Cardiac muscle cell (in vitro differentiated cells and primary cell): ENCODE data around the gene KCNMB2. TPM values are rescaled to one million over a fixed set of nuclear protein-coding genes. Genes with fewer than 3 reads are reported as not detected.

Experiments used
- DNase-seq, 2 donors: peaks; one replicate each; pipeline versions ENCODE4 v3.0.0 to v3.0.0-alpha.2; 2010 to 2017; ENCODE audit warnings: low read depth in 1 of 2, low spot score in 1 of 2
- H3K27ac ChIP-seq: fragments of 200-600 bp; sonication (generic); 2 replicates; pipeline ENCODE4 v1.5.1; 2016
- H3K27me3 ChIP-seq: fragments of 200-600 bp; sonication (generic); 2 replicates; pipeline ENCODE4 v1.6.0; 2016; ENCODE audit warnings: control low read depth
- H3K36me3 ChIP-seq: fragments of 200-600 bp; sonication (generic); 2 replicates; pipeline ENCODE4 v1.5.1; 2016; ENCODE audit warnings: control low read depth
- H3K4me1 ChIP-seq: fragments of 200-600 bp; sonication (generic); 2 replicates; pipeline ENCODE4 v1.8.1; 2017; ENCODE audit warnings: low read depth, mild to moderate bottlenecking, mixed run types
- H3K4me3 ChIP-seq: fragments of 200-600 bp; sonication (generic); 2 replicates; pipeline ENCODE4 v1.5.1; 2016; ENCODE audit warnings: mild to moderate bottlenecking
- H3K9me3 ChIP-seq: fragments of 200-600 bp; sonication (generic); 2 replicates; pipeline ENCODE4 v1.5.1; 2017; ENCODE audit warnings: low read depth, mild to moderate bottlenecking, control low read depth
- polyA plus RNA-seq: library from polyadenylated mRNA; unstranded; fragments of >200 nt; fragmentation: Nextera tagmentation; extraction: Ambion mirVana; gene quantifications from 2 replicates; pipeline ENCODE4 v1.2.1, GENCODE V29; 2016
- total RNA-seq: library from RNA; depleted of rRNA; stranded (reverse); fragments of >200 nt; gene quantifications from 2 replicates; pipeline ENCODE4 v1.2.3, GENCODE V29; 2016
- TF ChIP-seq, protein P1 (sequence below): IDR thresholded peaks from 2 replicates; pipeline ENCODE4 v1.5.1; 2012; ENCODE audit warnings: low read depth, mild to moderate bottlenecking, low read length

The KCNMB2 gene
- total and polyA plus RNA-seq, 2 experiments from 2014 or later = 0.33 TPM; not detected in 1

DNA sequence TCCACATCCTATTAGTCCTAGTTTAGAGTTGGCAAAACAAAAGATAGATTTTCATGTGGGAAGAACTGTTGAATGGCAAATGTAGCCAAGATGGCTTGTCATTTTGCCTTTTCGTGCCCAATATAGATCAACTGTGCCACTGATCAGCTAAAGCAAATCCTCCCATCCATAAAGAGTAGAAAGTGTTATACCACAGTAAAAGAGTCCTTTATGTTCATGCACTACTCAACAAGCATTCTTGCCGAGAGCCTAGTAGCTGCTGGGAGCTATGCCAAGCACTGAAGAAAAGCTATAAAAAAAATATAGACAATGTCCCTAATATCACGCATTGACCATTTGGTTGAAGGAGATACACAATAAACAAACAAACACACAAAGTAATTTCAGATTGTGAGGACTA, 225.2 kb downstream of the KCNMB2 start:
- Histone ChIP-seq H3K9me3 (no peaks in the 10 kb centered on the region), H3K36me3 (no peaks in the 10 kb centered on the region), H3K4me3 (no peak overlapping the region), H3K27ac (no peak overlapping the region), H3K27me3 (no peaks in the 10 kb centered on the region), H3K4me1 (no peaks in the 10 kb centered on the region)
- no peak for DNase-seq
- TF ChIP-seq, protein P1, sequence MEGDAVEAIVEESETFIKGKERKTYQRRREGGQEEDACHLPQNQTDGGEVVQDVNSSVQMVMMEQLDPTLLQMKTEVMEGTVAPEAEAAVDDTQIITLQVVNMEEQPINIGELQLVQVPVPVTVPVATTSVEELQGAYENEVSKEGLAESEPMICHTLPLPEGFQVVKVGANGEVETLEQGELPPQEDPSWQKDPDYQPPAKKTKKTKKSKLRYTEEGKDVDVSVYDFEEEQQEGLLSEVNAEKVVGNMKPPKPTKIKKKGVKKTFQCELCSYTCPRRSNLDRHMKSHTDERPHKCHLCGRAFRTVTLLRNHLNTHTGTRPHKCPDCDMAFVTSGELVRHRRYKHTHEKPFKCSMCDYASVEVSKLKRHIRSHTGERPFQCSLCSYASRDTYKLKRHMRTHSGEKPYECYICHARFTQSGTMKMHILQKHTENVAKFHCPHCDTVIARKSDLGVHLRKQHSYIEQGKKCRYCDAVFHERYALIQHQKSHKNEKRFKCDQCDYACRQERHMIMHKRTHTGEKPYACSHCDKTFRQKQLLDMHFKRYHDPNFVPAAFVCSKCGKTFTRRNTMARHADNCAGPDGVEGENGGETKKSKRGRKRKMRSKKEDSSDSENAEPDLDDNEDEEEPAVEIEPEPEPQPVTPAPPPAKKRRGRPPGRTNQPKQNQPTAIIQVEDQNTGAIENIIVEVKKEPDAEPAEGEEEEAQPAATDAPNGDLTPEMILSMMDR = no peak

DNA sequence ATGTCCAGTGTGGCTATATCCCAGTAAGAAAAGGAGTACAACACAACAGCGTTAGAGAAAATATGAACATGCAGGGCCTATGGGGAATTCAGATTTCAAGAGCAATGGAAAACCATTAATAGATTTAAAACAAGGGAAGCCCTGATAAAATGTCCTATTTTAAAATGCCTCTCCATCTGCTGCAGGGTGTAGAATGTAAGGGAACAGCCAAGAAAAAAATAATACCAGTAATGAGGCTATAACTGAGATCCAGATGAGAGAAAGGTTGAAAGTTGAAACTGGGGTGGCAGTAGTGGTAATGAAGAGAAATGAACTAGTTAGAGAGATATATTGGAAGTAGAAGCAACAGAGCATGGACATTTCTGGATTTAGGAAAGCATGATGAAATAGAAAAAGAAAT, 226.1 kb downstream of the KCNMB2 start:
- no peaks in the 10 kb centered on the region for H3K4me1 ChIP-seq
- no peak for DNase-seq
- H3K27ac ChIP-seq = no peak overlapping the region
- no peaks in the 10 kb centered on the region for H3K27me3 ChIP-seq
- H3K36me3 ChIP-seq = no peaks in the 10 kb centered on the region
- H3K9me3 ChIP-seq = no peaks in the 10 kb centered on the region
- TF ChIP-seq, protein P1 = no peak
- H3K4me3 ChIP-seq = no peak overlapping the region

DNA sequence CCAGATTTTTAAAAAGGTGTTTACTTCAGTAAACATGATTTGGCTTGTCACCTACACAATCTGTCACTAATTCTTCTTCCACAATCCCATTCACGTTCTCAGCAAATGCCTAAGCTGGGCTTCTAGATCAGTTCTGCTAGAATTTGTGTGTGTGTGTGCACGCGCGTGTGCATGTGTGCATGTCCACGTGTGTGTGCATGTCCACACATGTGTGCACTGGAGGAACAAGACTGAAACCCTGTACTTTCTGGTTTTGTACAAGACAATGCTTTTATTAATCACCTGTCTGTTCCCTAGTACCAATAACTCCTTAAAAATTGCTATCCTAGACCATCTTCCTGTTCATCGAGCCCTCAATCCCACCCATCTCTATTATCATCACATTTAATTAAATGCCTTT, 229.2 kb downstream of the KCNMB2 start:
- H3K4me3 ChIP-seq = no peak overlapping the region
- no peaks in the 10 kb centered on the region for H3K9me3 ChIP-seq
- H3K36me3 ChIP-seq = no peaks in the 10 kb centered on the region
- no peaks in the 10 kb centered on the region for H3K27me3 ChIP-seq
- TF ChIP-seq, protein P1 = no peak
- no peak for DNase-seq
- H3K27ac ChIP-seq = no peak overlapping the region
- no peaks in the 10 kb centered on the region for H3K4me1 ChIP-seq

DNA sequence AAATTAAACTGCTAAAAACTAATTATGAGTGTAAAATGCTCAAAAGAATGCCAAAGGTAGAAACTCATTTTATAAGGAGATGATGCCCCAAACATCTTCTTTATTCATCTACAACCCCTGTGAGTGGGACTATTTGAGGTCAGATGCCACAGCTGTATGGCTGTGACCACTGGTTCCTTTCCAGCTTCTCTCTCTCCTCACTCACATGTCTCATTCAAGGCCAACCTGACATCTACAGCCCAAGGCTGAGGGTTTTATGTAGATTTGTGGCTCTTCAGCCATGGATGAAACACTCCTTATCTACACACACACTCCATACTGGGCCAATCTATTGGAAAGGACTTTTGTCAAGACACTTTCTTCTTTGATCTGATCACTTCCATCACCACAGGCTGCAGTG, 231.3 kb downstream of the KCNMB2 start:
- no peaks in the 10 kb centered on the region for H3K27me3 ChIP-seq

DNA sequence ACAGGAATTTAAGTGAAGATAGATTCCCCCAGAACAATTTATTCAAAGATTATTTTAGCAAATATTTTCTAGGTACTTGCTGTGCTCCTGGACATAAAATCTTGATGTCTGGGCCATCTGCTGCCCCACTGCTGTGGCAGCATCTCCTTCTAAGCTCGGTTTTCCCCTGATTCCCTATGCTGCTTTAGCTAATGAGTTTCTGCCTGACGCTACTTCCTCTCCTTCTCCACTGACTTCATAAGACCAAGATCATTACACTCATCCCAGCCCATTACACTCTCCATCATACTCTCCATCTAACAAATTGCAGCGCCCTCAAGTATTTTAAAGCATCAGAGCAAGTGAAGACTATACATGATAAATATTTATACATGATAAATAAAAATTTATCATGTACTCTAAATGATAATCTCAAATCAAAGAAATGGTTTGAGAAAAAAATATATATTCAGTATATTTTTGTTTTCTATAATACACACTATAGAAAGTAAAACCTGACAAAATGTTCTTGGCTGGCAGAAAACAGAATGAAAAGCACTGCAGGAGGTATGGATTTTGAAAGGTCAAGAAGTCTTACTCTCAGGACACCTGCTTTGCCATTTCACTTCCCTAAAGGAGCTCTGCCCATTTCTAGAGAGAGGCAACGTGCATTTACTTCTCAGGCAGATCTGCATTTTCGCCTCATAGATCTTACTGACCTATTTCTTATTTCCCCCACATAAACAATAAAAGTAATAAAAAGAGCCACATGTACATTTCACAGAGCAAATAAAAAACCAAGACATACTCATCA, 232.0 kb downstream of the KCNMB2 start:
- no peak for DNase-seq

More for the DNA sequence above, 231.3 kb downstream of the KCNMB2 start:
- DNase-seq = no peak
- H3K27ac ChIP-seq = no peak overlapping the region
- TF ChIP-seq, protein P1 = no peak
- no peak overlapping the region for H3K4me3 ChIP-seq
- no peaks in the 10 kb centered on the region for H3K4me1 ChIP-seq
- H3K36me3 ChIP-seq = no peaks in the 10 kb centered on the region
- no peaks in the 10 kb centered on the region for H3K9me3 ChIP-seq

More for the DNA sequence above, 232.0 kb downstream of the KCNMB2 start:
- no peaks in the 10 kb centered on the region for H3K9me3 ChIP-seq
- no peak overlapping the region for H3K4me3 ChIP-seq
- H3K27me3 ChIP-seq = no peaks in the 10 kb centered on the region
- H3K4me1 ChIP-seq = no peaks in the 10 kb centered on the region
- TF ChIP-seq, protein P1 = no peak
- H3K36me3 ChIP-seq = no peaks in the 10 kb centered on the region
- H3K27ac ChIP-seq = no peak overlapping the region
